Measurements from ENCODE around the gene PSMD11. TPM values are rescaled to one million over a fixed set of nuclear protein-coding genes. Genes with fewer than 3 reads are reported as not detected.

The PSMD11 gene
- polyA plus RNA-seq, 1 of the 3 experiments (the other 2 are of a cell fraction): 63.1 TPM

DNA sequence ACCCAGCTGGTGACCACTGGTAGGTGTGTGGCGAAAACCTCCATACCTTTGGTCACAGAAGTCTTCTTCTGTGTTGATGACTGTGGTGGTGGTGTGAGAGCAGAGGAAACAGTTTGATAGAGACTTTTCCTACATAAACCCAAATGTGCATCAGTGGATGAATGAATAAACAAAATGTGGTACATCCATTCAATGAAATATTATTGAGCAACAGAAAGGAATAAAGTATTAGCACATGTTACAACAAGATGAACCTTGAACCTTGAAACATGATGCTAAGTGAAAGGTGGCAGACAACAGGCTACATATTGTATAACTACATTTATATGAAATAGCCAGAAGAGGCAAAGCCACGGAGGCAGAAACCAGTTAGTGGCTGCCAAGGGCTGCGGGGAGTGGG, 57.7 kb downstream of the PSMD11 start:
- no peak overlapping the region for H3K4me2 ChIP-seq
- CTCF ChIA-PET: no interaction called here
- WGBS (ENCODE audit: low lambda C conversion rate): 98% methylated on average over 3 of the region's 3 CpGs

DNA sequence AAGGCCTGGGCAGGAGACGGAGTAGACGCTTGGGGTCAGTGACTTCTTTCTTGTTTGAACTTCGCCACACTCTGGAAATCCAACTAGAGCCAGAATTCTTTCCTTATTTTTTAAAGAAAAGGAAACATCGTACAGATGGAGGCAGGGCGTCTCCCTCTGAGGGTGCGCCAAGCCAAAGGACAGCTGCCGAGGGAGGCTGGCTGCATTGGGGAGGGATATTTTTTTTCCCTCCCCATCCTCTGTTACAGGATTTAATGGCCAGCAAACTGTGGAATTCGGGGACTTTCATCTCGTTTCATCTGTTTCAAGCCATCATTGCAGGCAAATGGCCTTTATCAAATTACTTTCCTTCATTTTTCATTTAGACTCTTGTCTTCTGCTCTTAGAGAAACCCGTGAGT, 58.4 kb downstream of the PSMD11 start:
- POLR2A ChIA-PET: no interaction called here

More for the DNA sequence above, 57.7 kb downstream of the PSMD11 start:
- Histone ChIP-seq H3K79me2 (ENCODE audit: insufficient read depth) (no peaks in the 10 kb centered on the region), H4K20me1 (ENCODE audit: insufficient read depth) (no peaks in the 10 kb centered on the region), H3K4me3 (ENCODE audit: low read depth in 2 of 2, low read length in 1 of 2) (no peak overlapping the region), H3K9me2 (no peaks in the 10 kb centered on the region), H2AFZ (ENCODE audit: low read depth) (no peak overlapping the region), H3K36me3 (replicated peaks in 1 of 2; ENCODE audit: control insufficient read depth in 1 of 2, insufficient read depth in 2 of 2, low read length in 1 of 2) (no peaks in the 10 kb centered on the region), H3K9ac (no peak overlapping the region), H3K9me3 (no peaks in the 10 kb centered on the region), H3K27me3 (ENCODE audit: insufficient read depth) (no peaks in the 10 kb centered on the region), H3F3A (replicated peaks; ENCODE audit: insufficient read depth) (no peaks in the 10 kb centered on the region), H3K4me1 (ENCODE audit: control insufficient read depth in 1 of 2, insufficient read depth in 2 of 2, low read depth in 1 of 2, low read length in 1 of 2) (peaks cover 6 to 7% of the 10 kb centered on the region in 2 experiments; a peak in 3 of 4 replicates), H3K27ac (ENCODE audit: low read depth in 2 of 2, low read length in 1 of 2) (no peak overlapping the region)
- DNase-seq: no peak
- POLR2A ChIA-PET: no interaction called here
- TF ChIP-seq POLR2AphosphoS5 (IDR thresholded peaks at IDR 0.05; ENCODE audit: low read depth, low read length) (no peak), RFX5 (IDR thresholded peaks at IDR 0.05; ENCODE audit: low read length) (no peak), ELF1 (IDR thresholded peaks at IDR 0.05) (no peak), RAD21 (IDR thresholded peaks at IDR 0.05; ENCODE audit: low read length) (no peak), YY1 (IDR thresholded peaks at IDR 0.05; ENCODE audit: low read depth) (no peak), EP300 (IDR thresholded peaks at IDR 0.05; ENCODE audit: borderline replicate concordance in 1 of 2, low read depth in 1 of 2, low read length in 1 of 2) (no peak), FOXM1 (IDR thresholded peaks at IDR 0.05; ENCODE audit: low read depth) (no peak), GABPA (IDR thresholded peaks at IDR 0.05; ENCODE audit: low read depth) (no peak), SIN3A (IDR thresholded peaks at IDR 0.05; ENCODE audit: borderline replicate concordance, low read depth, low read length) (no peak), JUND (IDR thresholded peaks at IDR 0.05) (no peak)
- TF ChIP-seq, protein P1, sequence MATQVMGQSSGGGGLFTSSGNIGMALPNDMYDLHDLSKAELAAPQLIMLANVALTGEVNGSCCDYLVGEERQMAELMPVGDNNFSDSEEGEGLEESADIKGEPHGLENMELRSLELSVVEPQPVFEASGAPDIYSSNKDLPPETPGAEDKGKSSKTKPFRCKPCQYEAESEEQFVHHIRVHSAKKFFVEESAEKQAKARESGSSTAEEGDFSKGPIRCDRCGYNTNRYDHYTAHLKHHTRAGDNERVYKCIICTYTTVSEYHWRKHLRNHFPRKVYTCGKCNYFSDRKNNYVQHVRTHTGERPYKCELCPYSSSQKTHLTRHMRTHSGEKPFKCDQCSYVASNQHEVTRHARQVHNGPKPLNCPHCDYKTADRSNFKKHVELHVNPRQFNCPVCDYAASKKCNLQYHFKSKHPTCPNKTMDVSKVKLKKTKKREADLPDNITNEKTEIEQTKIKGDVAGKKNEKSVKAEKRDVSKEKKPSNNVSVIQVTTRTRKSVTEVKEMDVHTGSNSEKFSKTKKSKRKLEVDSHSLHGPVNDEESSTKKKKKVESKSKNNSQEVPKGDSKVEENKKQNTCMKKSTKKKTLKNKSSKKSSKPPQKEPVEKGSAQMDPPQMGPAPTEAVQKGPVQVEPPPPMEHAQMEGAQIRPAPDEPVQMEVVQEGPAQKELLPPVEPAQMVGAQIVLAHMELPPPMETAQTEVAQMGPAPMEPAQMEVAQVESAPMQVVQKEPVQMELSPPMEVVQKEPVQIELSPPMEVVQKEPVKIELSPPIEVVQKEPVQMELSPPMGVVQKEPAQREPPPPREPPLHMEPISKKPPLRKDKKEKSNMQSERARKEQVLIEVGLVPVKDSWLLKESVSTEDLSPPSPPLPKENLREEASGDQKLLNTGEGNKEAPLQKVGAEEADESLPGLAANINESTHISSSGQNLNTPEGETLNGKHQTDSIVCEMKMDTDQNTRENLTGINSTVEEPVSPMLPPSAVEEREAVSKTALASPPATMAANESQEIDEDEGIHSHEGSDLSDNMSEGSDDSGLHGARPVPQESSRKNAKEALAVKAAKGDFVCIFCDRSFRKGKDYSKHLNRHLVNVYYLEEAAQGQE (IDR thresholded peaks at IDR 0.05; ENCODE audit: low read depth, low read length): no peak
- TF ChIP-seq, protein P2, sequence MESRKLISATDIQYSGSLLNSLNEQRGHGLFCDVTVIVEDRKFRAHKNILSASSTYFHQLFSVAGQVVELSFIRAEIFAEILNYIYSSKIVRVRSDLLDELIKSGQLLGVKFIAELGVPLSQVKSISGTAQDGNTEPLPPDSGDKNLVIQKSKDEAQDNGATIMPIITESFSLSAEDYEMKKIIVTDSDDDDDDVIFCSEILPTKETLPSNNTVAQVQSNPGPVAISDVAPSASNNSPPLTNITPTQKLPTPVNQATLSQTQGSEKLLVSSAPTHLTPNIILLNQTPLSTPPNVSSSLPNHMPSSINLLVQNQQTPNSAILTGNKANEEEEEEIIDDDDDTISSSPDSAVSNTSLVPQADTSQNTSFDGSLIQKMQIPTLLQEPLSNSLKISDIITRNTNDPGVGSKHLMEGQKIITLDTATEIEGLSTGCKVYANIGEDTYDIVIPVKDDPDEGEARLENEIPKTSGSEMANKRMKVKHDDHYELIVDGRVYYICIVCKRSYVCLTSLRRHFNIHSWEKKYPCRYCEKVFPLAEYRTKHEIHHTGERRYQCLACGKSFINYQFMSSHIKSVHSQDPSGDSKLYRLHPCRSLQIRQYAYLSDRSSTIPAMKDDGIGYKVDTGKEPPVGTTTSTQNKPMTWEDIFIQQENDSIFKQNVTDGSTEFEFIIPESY (IDR thresholded peaks at IDR 0.05; ENCODE audit: borderline replicate concordance, low read depth): no peak

More for the DNA sequence above, 58.4 kb downstream of the PSMD11 start:
- H3K27me3 ChIP-seq (ENCODE audit: insufficient read depth): no peaks in the 10 kb centered on the region
- CTCF ChIA-PET: no interaction called here
- H3K79me2 ChIP-seq (ENCODE audit: insufficient read depth): no peaks in the 10 kb centered on the region
- H2AFZ ChIP-seq (ENCODE audit: low read depth): no peak overlapping the region
- no peaks in the 10 kb centered on the region for H3F3A ChIP-seq (replicated peaks; ENCODE audit: insufficient read depth)
- H3K9me2 ChIP-seq: no peaks in the 10 kb centered on the region
- H3K27ac ChIP-seq (ENCODE audit: low read depth in 2 of 2, low read length in 1 of 2): no peak overlapping the region
- no peaks in the 10 kb centered on the region for H4K20me1 ChIP-seq (ENCODE audit: insufficient read depth)
- DNase-seq: no peak
- 83% methylated on average over 10 of the region's 10 CpGs for WGBS (ENCODE audit: low lambda C conversion rate)
- H3K9me3 ChIP-seq: no peaks in the 10 kb centered on the region
- no peak overlapping the region for H3K4me3 ChIP-seq (ENCODE audit: low read depth in 2 of 2, low read length in 1 of 2)
- H3K36me3 ChIP-seq (replicated peaks in 1 of 2; ENCODE audit: control insufficient read depth in 1 of 2, insufficient read depth in 2 of 2, low read length in 1 of 2): no peaks in the 10 kb centered on the region
- no peak overlapping the region for H3K9ac ChIP-seq
- H3K4me2 ChIP-seq: no peak overlapping the region
- peaks cover 6 to 7% of the 10 kb centered on the region in 2 experiments; a peak in 3 of 4 replicates for H3K4me1 ChIP-seq (ENCODE audit: control insufficient read depth in 1 of 2, insufficient read depth in 2 of 2, low read depth in 1 of 2, low read length in 1 of 2)
- no peak for TF ChIP-seq FOXJ3 (CRISPR knock-in tag; IDR thresholded peaks at IDR 0.05)
- TF ChIP-seq GABPA (IDR thresholded peaks at IDR 0.05; ENCODE audit: low read depth): no peak
- no peak for TF ChIP-seq RAD21 (IDR thresholded peaks at IDR 0.05; ENCODE audit: low read length)

Measured in SK-N-SH (cell line).